ENCODE data around the gene NRARP. TPM values are rescaled to one million over a fixed set of nuclear protein-coding genes. Genes with fewer than 3 reads are reported as not detected.

Gene NRARP
- total RNA-seq, 1 experiment from 2014 or later: 24.7 TPM

DNA sequence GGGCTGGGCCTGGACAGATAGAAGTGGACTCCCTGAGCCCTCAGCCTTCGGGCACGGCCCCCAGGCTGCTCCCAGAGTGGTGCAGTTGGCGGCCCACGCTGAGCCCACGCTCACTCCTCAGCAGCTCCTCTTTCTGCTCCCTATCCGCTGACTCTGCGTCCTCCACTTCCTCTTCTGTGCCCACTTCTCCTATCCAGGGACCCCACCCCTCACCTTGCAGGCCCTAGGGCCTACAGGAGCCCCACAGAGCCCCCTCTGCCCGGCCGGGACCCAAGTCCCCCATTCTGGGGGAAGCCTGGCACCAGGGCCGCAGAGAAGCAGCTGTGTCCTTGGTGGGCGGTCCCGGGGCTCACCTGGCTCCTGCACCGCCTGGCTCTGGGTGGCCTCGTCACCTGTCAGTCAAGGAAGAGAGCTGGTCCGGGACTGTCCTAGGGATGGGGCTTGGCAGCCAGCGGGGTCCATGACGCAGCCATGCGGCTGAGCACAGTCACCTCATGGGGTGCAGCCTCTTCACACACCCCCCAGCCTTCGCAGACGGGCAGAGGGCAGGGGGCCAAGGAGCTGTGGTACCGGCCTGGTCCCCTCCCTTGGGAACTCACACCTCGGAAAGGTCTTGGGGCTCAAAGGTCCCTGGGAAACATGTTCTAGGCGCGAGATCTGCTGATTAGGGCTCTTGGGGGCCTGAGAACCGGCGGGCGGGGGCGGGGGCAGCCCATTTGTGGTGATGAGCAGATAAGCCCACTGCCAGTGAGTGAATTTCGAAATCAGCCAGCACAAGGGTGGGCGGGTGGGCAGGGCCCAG, 5.4 kb upstream of the NRARP start:
- H3K4me3 Mint-ChIP-seq (ENCODE audit: unreplicated experiment): no peak overlapping the region
- Histone ChIP-seq H3K27me3 (replicated peaks; ENCODE audit: control insufficient read depth, insufficient read depth, low read length) (no peaks in the 10 kb centered on the region), H3K9me3 (no peaks in the 10 kb centered on the region), H3K36me3 (ENCODE audit: control insufficient read depth, insufficient read depth, low read length) (no peaks in the 10 kb centered on the region), H3K4me3 (ENCODE audit: low read depth, low read length) (no peak overlapping the region), H3K4me1 (peaks cover 38% of the 10 kb centered on the region)
- no peaks in the 10 kb centered on the region for H3K4me1 Mint-ChIP-seq (ENCODE audit: low read depth, unreplicated experiment)
- no peak for TF ChIP-seq CTCF (IDR thresholded peaks at IDR 0.05; ENCODE audit: insufficient read depth in 1 of 2, low read depth in 1 of 2, low read length in 1 of 2, severe bottlenecking in 1 of 2, unreplicated experiment in 1 of 2)
- H3K36me3 Mint-ChIP-seq (ENCODE audit: insufficient read depth, unreplicated experiment): peaks cover under 1% of the 10 kb centered on the region
- BruUV-seq (replicated peaks): no TSS peak
- ChIA-PET CTCF (interaction anchor here (0.8 kb wide), 2 partner anchors 11 to 519 kb away, joined by 3 to 5 read pairs; no protein-coding TSS in a partner anchor), POLR2A (interaction anchor here (0.5 to 0.6 kb wide), 2 partner anchors 12 to 125 kb away, joined by 3 to 5 read pairs; no protein-coding TSS in a partner anchor)
- peak in 1 of 2 experiments; percentile 51 for DNase-seq
- no peak overlapping the region for H3K27ac Mint-ChIP-seq (ENCODE audit: unreplicated experiment)
- intact Hi-C loops (cut with micrococcal nuclease; ENCODE audit: unreplicated experiment): no loop called here
- no peaks in the 10 kb centered on the region for H3K27me3 Mint-ChIP-seq (ENCODE audit: insufficient read depth, unreplicated experiment)
- H3K9me3 Mint-ChIP-seq (ENCODE audit: unreplicated experiment): no peaks in the 10 kb centered on the region

- H3K27ac Mint-ChIP-seq (ENCODE audit: unreplicated experiment): no peak overlapping the region
- H3K9me3 Mint-ChIP-seq (ENCODE audit: unreplicated experiment): no peaks in the 10 kb centered on the region
- BruUV-seq (replicated peaks): no TSS peak
- intact Hi-C loops (cut with micrococcal nuclease; ENCODE audit: unreplicated experiment): no loop called here
- H3K36me3 ChIP-seq (ENCODE audit: control insufficient read depth, insufficient read depth, low read length): no peaks in the 10 kb centered on the region
- no peak for TF ChIP-seq CTCF (IDR thresholded peaks at IDR 0.05; ENCODE audit: insufficient read depth in 1 of 2, low read depth in 1 of 2, low read length in 1 of 2, severe bottlenecking in 1 of 2, unreplicated experiment in 1 of 2)
- no peak overlapping the region for H3K4me3 Mint-ChIP-seq (ENCODE audit: unreplicated experiment)
- H3K9me3 ChIP-seq: no peaks in the 10 kb centered on the region
- H3K4me3 ChIP-seq (ENCODE audit: low read depth, low read length): no peak overlapping the region
- H3K4me1 Mint-ChIP-seq (ENCODE audit: low read depth, unreplicated experiment): no peaks in the 10 kb centered on the region
- POLR2A ChIA-PET: interaction anchor here (0.6 kb wide), 2 partner anchors 153 to 206 kb away, joined by 4 to 5 read pairs; no protein-coding TSS in a partner anchor
- H3K27me3 ChIP-seq (replicated peaks; ENCODE audit: control insufficient read depth, insufficient read depth, low read length): no peaks in the 10 kb centered on the region
- CTCF ChIA-PET: no interaction called here
- H3K36me3 Mint-ChIP-seq (ENCODE audit: insufficient read depth, unreplicated experiment): peaks cover 6% of the 10 kb centered on the region
- H3K4me1 ChIP-seq: peaks cover 38% of the 10 kb centered on the region
- no peaks in the 10 kb centered on the region for H3K27me3 Mint-ChIP-seq (ENCODE audit: insufficient read depth, unreplicated experiment)
- no peak for DNase-seq
Measured at GRCh38 chr9:137306850-137307254, 4.8 kb upstream of the NRARP start.

- Mint-ChIP-seq H3K4me1 (ENCODE audit: low read depth, unreplicated experiment) (no peaks in the 10 kb centered on the region), H3K36me3 (ENCODE audit: insufficient read depth, unreplicated experiment) (peaks cover 11% of the 10 kb centered on the region), H3K27me3 (ENCODE audit: insufficient read depth, unreplicated experiment) (no peaks in the 10 kb centered on the region), H3K4me3 (ENCODE audit: unreplicated experiment) (no peak overlapping the region), H3K9me3 (ENCODE audit: unreplicated experiment) (no peaks in the 10 kb centered on the region), H3K27ac (ENCODE audit: unreplicated experiment) (no peak overlapping the region)
- no peak overlapping the region for H3K4me3 ChIP-seq (ENCODE audit: low read depth, low read length)
- peak in 1 of 2 experiments; percentile 34 for DNase-seq
- no peak for TF ChIP-seq CTCF (IDR thresholded peaks at IDR 0.05; ENCODE audit: insufficient read depth in 1 of 2, low read depth in 1 of 2, low read length in 1 of 2, severe bottlenecking in 1 of 2, unreplicated experiment in 1 of 2)
- H3K36me3 ChIP-seq (ENCODE audit: control insufficient read depth, insufficient read depth, low read length): no peaks in the 10 kb centered on the region
- intact Hi-C loops (cut with micrococcal nuclease; ENCODE audit: unreplicated experiment): no loop called here
- BruUV-seq (replicated peaks): no TSS peak
- peaks cover 32% of the 10 kb centered on the region for H3K4me1 ChIP-seq
- POLR2A ChIA-PET: interaction anchor here (0.6 kb wide), 2 partner anchors 153 to 207 kb away, joined by 4 to 5 read pairs; no protein-coding TSS in a partner anchor
- CTCF ChIA-PET: no interaction called here
- no peaks in the 10 kb centered on the region for H3K27me3 ChIP-seq (replicated peaks; ENCODE audit: control insufficient read depth, insufficient read depth, low read length)
- no peaks in the 10 kb centered on the region for H3K9me3 ChIP-seq
Measured at GRCh38 chr9:137306066-137306849, 4.2 kb upstream of the NRARP start.

Data from Caco-2 (cell line).